ENCODE results near the gene ELOVL6.

Gene ELOVL6

GRCh38 chr4:110154582-110154981 lies 43.8 kb downstream of the ELOVL6 start:
- no peak for DNase-seq (ENCODE audit: low read depth)
- TF ChIP-seq CTCF (IDR thresholded peaks at IDR 0.05; ENCODE audit: control insufficient read depth, extremely low read depth, insufficient read depth) = no peak
- H3K4me3 ChIP-seq (ENCODE audit: low read depth, low read length) = no peak overlapping the region

GRCh38 chr4:110152386-110152785 lies 46.0 kb downstream of the ELOVL6 start:
- no peak overlapping the region for H3K4me3 ChIP-seq (ENCODE audit: low read depth, low read length)
- no peak for TF ChIP-seq CTCF (IDR thresholded peaks at IDR 0.05; ENCODE audit: control insufficient read depth, extremely low read depth, insufficient read depth)
- no peak for DNase-seq (ENCODE audit: low read depth)

GRCh38 chr4:110149089-110149488 lies 49.3 kb downstream of the ELOVL6 start:
- DNase-seq (ENCODE audit: low read depth) = no peak
- no peak for TF ChIP-seq CTCF (IDR thresholded peaks at IDR 0.05; ENCODE audit: control insufficient read depth, extremely low read depth, insufficient read depth)
- no peak overlapping the region for H3K4me3 ChIP-seq (ENCODE audit: low read depth, low read length)

GRCh38 chr4:110142461-110142860 lies 56.0 kb downstream of the ELOVL6 start:
- H3K4me3 ChIP-seq (ENCODE audit: low read depth, low read length) = no peak overlapping the region
- TF ChIP-seq CTCF (IDR thresholded peaks at IDR 0.05; ENCODE audit: control insufficient read depth, extremely low read depth, insufficient read depth) = no peak
- DNase-seq (ENCODE audit: low read depth) = no peak

GRCh38 chr4:110139815-110140214 lies 58.6 kb downstream of the ELOVL6 start:
- H3K4me3 ChIP-seq (ENCODE audit: low read depth, low read length) = no peak overlapping the region
- no peak for TF ChIP-seq CTCF (IDR thresholded peaks at IDR 0.05; ENCODE audit: control insufficient read depth, extremely low read depth, insufficient read depth)
- no peak for DNase-seq (ENCODE audit: low read depth)

GRCh38 chr4:110139111-110139510 lies 59.3 kb downstream of the ELOVL6 start:
- DNase-seq (ENCODE audit: low read depth) = no peak
- H3K4me3 ChIP-seq (ENCODE audit: low read depth, low read length) = no peak overlapping the region
- no peak for TF ChIP-seq CTCF (IDR thresholded peaks at IDR 0.05; ENCODE audit: control insufficient read depth, extremely low read depth, insufficient read depth)

GRCh38 chr4:110138551-110138950 lies 59.9 kb downstream of the ELOVL6 start:
- no peak for DNase-seq (ENCODE audit: low read depth)
- no peak for TF ChIP-seq CTCF (IDR thresholded peaks at IDR 0.05; ENCODE audit: control insufficient read depth, extremely low read depth, insufficient read depth)
- no peak overlapping the region for H3K4me3 ChIP-seq (ENCODE audit: low read depth, low read length)

Measured in LNCaP clone FGC (cell line).